HPDE6-E6E7 (cell line): ENCODE measurements around the gene NFS1.
"Not testable (repeated sequence)": the region's sequence is repeated elsewhere in the genome, so short reads cannot be mapped to it uniquely, and the experiment has no call there.

ENCODE experiments used
- DNase-seq: peaks from one replicate; pipeline ENCODE4 v3.0.0; 2011; ENCODE audit warnings: missing footprints; ENCODE audit errors: extremely low spot score

NFS1 gene

GRCh38 chr20:35709259-35709658, 10.1 kb upstream of the NFS1 start:
- DNase-seq = no peak

- DNase-seq = no peak
Observed at GRCh38 chr20:35708502-35708901, 9.3 kb upstream of the NFS1 start.

GRCh38 chr20:35706591-35707529, 7.7 kb upstream of the NFS1 start:
- DNase-seq = not testable (repeated sequence)

- not testable (repeated sequence) for DNase-seq
Observed at GRCh38 chr20:35705894-35706293, 6.7 kb upstream of the NFS1 start.

- no peak for DNase-seq
Observed at GRCh38 chr20:35704514-35705261, 5.5 kb upstream of the NFS1 start.

- DNase-seq = no peak
Observed at GRCh38 chr20:35702824-35703695, 3.9 kb upstream of the NFS1 start.

- no peak for DNase-seq
Observed at GRCh38 chr20:35702051-35702823, 3.1 kb upstream of the NFS1 start.

GRCh38 chr20:35700625-35701148, 1.5 kb upstream of the NFS1 start:
- no peak for DNase-seq

GRCh38 chr20:35699957-35700624, 939 bp upstream of the NFS1 start:
- no peak for DNase-seq

- peak; percentile 58 for DNase-seq
Observed at GRCh38 chr20:35698298-35699126, 640 bp downstream of the NFS1 start.

GRCh38 chr20:35697696-35698297, 1.4 kb downstream of the NFS1 start:
- no peak for DNase-seq

GRCh38 chr20:35695978-35696377, 3.2 kb downstream of the NFS1 start:
- DNase-seq = no peak

- no peak for DNase-seq
Observed at GRCh38 chr20:35695245-35695749, 3.9 kb downstream of the NFS1 start.

GRCh38 chr20:35690265-35690664, 8.9 kb downstream of the NFS1 start:
- DNase-seq = no peak

GRCh38 chr20:35686872-35687271, 12.3 kb downstream of the NFS1 start:
- DNase-seq = not testable (repeated sequence)

- not testable (repeated sequence) for DNase-seq
Observed at GRCh38 chr20:35685368-35685767, 13.8 kb downstream of the NFS1 start.

GRCh38 chr20:35681960-35682359, 17.2 kb downstream of the NFS1 start:
- no peak for DNase-seq

- DNase-seq = no peak
Observed at GRCh38 chr20:35680452-35681183, 18.5 kb downstream of the NFS1 start.
